ENCODE data around the gene TAS2R3.

TAS2R3 gene

GRCh38 chr7:141785706-141786552 is 22.0 kb downstream of the TAS2R3 start:
- peak; percentile 10 for DNase-seq

GRCh38 chr7:141788296-141788695 is 24.4 kb downstream of the TAS2R3 start:
- no peak for DNase-seq

GRCh38 chr7:141789917-141790316 is 26.0 kb downstream of the TAS2R3 start, which contains the start of gene TAS2R5:
Gene TAS2R5 (plus strand): TSS chr7:141790217. CDS start chr7:141790362, 145 bp downstream.
- DNase-seq = no peak

- no peak for DNase-seq
Observed at GRCh38 chr7:141792526-141792925, 28.6 kb downstream of the TAS2R3 start.
